ENCODE data around the gene CYP17A1.
A peak's percentile ranks its signal among the peaks of the same experiment; 100 is the strongest.
"Not testable (repeated sequence)": the region's sequence is repeated elsewhere in the genome, so short reads cannot be mapped to it uniquely, and the experiment has no call there.

The CYP17A1 gene

GRCh38 chr10:102837230-102837721 is at the start of gene CYP17A1:
TSS of gene CYP17A1 (minus strand) at chr10:102837413. CDS start at chr10:102837361, 52 bp downstream.
- DNase-seq (ENCODE audit: low spot score) = no peak

DNA sequence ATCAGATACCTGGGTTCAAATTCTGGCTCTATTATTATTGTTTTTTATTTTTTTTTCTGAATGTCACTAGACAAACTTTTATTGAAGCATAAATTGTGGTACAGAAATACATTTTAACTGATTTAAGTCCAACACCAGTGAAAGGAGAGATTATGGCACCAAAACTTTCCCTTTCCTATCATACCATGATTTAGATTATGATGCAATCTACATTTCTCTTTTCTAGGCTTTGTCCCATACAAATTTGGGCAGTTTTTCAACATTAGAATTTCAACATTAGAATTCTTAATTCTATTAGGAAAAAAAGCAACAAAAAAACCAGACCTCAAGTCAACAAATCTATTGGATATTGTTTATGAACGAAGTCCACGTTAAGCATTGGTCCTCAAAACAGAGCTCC is 43.0 kb upstream of the CYP17A1 start:
- no peak for DNase-seq (ENCODE audit: low spot score)

DNA sequence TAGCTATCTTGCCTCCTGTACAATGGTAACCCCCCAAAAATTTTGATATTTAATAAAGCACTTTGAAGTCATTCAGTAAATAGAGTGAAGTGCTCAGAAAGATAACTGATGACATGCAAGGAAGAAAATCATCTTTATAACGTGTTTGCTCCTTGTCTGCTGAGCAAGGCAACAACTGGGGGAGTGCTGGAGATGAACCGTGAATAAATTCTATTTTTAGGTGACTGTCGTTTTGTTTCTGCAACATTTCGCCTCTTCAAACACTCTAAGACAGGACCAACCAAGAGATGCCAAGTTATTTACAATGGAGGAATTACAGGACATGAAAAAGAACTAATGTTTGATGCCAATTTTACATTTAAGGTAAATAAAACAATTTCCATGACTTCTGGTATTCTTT is 41.4 kb upstream of the CYP17A1 start:
- no peak for DNase-seq (ENCODE audit: low spot score)

- no peak for DNase-seq (ENCODE audit: low spot score)
Measured at GRCh38 chr10:102876747-102877153, 39.5 kb upstream of the CYP17A1 start.

DNA sequence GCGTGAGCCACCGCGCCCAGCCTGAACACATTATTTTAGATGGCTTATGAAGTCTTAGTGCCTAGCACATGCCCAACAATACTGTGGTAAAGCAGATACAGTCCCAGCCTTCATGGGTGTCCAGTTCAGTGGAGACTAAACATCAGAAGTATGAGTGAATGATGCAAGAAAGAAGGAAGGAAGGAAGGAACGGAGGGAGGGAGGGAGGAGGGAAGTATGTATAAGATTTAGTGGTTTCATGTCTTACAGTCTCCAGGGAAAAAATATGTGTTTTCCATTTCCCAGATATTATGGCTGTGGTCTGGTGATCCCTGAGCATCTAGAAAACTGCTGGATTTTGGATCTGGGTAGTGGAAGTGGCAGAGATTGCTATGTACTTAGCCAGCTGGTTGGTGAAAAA is 35.0 kb upstream of the CYP17A1 start:
- no peak for DNase-seq (ENCODE audit: low spot score)

DNA sequence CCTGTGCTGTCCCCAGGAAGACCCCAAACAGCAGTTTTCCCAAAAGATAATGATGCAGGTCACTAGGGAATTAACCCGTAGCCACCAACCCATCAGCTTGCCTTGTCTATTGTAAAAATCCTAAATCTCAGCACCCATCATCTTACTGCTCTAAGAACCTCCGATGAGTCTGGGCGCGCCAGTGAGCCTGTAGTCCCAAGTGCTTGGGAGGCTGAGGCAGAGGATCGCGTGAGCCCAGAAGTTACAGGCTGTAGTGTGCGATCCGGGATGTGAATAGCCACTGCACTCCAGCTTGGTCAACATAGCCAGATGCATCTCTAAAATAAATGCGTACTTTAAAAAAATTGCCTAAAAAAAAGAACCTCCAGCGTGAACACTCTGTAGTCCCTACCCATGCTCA is 33.0 kb upstream of the CYP17A1 start:
- no peak for DNase-seq (ENCODE audit: low spot score)

DNA sequence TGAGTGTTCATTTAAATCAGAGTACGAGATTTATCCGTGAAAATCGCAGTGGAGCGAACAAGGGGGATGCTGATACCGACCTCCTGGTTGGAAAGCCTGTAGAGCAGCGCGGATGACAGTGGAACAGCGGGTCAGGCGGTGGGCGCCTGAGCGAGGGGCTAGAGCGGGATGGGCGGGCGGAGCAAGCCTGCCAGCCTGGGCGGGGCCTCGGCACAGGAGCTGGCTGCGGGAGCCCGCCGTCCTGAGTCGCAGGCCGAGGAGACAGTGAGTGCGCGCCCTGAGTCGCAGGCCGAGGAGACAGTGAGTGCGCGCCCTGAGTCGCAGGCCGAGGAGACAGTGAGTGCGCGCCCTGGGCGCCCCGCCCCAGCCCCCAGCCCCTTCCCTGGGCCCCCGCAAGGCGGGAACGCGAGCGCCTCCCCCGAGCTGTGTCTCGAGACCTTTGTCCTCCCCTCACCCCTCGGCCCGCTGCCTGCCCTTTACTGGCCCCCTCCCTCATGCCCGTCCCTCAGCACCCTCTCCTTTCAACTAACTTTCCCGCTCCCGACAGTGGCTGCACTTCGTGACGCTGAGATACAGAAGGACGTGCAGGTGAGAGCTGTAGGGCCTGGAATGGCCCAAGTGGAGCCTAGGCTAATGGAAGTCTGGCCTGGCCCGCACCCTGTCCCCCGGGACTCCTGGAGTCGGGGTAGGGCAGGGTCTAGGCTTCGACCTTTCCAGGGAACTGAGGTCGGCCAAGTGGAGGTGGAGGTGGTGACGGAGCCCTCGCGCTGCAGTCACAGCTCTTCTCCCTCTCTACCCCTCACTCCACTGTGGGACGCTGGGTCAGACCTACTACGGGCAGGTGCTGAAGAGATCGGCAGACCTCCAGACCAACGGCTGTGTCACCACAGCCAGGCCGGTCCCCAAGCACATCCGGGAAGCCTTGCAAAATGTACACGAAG is 32.3 kb upstream of the CYP17A1 start, which contains the start of gene AS3MT:
Gene AS3MT, plus strand, starts transcription at position 213 of the 941 bp plus-strand sequence. Its CDS starts 123 bp downstream, at position 336.
- DNase-seq (ENCODE audit: low spot score) = peak; percentile 79

DNA sequence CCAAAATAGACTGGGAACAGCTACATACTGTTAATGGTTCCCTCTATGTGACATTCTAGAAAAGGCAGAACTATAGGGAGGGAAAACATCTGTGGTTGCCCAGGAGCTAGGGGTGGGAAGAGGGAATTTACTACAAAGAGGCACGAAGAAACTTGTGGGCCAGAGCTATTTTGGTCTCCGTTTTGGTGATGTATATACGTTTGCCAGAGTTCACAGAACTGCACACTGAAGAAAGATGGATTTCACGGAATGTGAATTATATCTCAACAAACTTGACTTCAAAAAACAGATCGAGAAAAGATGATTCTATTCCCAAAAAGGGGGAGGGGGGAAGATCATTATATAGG is 31.7 kb upstream of the CYP17A1 start:
- no peak for DNase-seq (ENCODE audit: low spot score)

- no peak for DNase-seq (ENCODE audit: low spot score)
Measured at GRCh38 chr10:102865620-102866019, 28.4 kb upstream of the CYP17A1 start.

DNA sequence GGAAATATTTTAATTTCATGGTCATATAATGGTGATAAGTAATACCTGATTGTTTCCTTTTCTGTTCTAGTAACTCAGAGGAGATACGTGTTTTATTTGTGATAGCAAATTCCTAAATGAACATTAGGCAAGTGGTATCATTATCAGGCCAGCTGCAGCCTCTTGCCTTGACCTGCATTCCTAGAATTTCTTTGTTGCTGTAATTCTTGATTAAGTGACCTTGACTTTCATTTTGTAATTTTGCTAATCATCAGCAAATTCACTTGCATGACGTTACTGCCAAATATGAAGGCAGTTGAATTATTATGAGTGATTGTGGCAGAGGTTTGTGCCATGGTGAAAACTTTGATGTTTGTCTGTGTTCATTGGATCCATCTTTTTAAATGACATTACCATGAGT is 26.4 kb upstream of the CYP17A1 start:
- DNase-seq (ENCODE audit: low spot score) = no peak

GRCh38 chr10:102859911-102860310 is 22.7 kb upstream of the CYP17A1 start:
- no peak for DNase-seq (ENCODE audit: low spot score)

- DNase-seq (ENCODE audit: low spot score) = no peak
Measured at GRCh38 chr10:102856758-102857424, 19.7 kb upstream of the CYP17A1 start.

DNA sequence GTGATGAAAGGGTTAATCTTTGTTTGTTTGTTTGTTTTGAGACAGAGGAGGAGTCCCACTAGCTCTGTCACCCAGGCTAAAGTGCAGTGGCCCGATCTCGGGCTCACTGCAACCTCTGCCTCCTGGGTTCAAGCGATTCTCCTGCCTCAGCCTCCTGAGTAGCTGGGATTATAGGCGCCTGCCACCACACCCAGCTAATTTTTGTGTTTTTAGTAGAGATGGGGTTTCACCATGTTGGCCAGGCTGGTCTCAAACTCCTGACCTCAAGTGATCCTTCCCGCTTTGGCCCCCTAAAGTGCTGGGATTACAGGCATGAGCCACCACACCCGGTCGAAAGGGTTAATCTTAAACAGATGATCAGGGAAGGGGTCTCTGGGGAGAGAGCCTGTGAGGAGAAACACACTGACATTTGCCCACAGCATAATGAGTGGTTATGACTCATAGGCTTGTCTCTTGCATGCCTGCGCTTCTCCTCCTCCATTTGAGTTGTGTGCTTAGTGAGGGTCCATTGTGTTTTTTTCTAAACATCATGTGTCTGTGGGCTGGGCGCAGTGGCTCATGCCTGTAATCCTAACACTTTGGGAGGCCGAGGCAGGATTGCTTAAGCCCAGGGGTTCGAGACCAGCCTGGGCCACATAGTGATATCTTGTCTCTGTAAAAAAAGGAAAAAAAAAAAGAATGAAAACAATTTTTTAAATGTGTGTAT is 18.7 kb upstream of the CYP17A1 start:
- DNase-seq (ENCODE audit: low spot score) = not testable (repeated sequence)

DNA sequence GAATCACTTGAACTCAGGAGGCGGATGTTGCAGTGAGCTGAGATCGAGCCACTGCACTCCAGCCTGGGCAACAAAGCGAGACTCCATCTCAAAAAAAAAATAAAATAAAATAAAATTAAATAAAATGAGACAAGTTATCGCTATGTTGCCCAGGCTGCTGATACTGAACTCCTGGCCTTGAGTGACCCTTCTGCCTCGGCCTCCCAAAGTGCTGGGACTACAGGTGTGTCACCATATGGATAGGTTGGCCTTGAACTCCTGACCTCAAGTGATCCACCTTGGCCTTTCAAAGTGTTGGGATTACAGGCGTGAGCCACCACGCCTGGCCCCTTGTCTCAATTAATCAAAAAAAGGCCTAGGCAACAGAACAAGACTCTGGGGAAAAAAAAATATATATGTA is 16.0 kb upstream of the CYP17A1 start:
- DNase-seq (ENCODE audit: low spot score) = not testable (repeated sequence)

DNA sequence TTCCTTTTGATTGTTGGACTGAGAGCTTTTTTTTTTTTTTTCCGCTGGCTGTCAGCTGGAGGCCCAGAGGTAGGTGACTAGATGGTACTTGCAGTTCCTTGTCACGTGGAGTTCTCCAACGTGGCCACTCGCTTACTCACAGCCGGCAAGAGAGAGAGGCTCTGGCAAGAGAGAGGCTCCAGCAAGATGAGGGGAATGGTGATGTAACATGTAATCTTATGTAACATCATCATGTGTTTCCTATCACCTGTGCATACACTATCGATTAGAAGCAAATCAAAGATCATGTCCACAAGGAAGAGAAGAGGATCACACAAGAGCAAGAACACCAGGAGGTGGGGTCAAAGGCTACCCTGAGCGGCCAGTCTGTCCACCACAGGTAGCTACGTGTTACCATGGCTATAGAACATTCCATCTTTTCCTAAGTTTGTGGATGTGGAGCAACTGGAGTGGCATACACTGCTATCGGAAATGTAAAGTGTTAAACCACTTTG is 12.9 kb upstream of the CYP17A1 start:
- DNase-seq (ENCODE audit: low spot score) = no peak

- no peak for DNase-seq (ENCODE audit: low spot score)
Measured at GRCh38 chr10:102845352-102845902, 8.2 kb upstream of the CYP17A1 start.

DNA sequence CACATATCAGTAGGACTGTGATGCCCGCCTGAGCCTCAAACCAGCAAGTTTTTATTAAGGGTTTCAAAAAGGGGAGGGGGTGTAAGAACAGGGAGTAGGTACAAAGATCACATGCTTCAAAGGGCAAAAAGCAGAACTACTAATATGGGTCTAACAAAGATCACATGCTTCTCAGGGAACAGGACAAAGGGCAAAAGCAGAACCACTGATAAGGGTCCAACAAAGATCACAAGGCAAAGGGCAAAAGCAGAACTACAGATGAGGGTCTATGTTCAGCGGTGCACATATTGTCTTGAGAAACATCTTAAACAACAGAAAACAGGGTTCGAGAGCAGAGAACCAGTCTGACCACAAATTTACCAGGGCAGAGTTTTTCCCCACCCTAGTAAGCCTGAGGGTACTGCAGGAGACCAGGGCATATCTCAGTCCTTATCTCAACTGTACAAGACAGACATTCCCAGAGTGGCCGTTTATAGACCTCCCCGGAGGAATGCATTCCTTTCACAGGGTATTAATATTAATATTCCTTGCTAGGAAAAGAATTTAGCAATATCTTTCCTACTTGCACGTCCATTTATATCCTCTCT is 7.1 kb upstream of the CYP17A1 start:
- not testable (repeated sequence) for DNase-seq (ENCODE audit: low spot score)

- not testable (repeated sequence) for DNase-seq (ENCODE audit: low spot score)
Measured at GRCh38 chr10:102843139-102843538, 5.9 kb upstream of the CYP17A1 start.

DNA sequence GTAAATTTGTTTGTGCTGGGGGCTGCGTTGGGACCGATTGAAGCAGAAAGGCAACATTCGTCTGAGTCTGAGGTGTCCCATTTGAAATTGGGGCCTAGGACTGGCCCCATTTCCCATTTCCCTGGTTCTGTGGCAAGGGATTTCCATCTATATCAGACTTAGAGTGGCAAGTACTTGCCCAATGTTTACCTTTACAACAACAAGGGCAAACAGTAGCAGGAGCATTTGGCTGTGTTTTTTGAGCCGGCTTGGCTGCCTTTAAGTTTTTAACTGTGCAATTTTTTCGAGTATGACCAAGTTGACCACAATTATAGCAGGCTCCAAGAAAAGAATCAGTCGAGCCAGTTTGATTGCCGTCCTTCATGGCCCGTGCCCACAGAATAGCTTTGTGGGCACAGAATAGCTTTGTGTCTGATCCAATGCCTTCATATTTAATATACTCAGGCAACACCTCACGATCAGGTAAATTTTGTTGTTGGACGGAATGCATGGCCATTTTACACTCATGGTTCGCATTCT is 4.7 kb upstream of the CYP17A1 start:
- DNase-seq (ENCODE audit: low spot score) = no peak

DNA sequence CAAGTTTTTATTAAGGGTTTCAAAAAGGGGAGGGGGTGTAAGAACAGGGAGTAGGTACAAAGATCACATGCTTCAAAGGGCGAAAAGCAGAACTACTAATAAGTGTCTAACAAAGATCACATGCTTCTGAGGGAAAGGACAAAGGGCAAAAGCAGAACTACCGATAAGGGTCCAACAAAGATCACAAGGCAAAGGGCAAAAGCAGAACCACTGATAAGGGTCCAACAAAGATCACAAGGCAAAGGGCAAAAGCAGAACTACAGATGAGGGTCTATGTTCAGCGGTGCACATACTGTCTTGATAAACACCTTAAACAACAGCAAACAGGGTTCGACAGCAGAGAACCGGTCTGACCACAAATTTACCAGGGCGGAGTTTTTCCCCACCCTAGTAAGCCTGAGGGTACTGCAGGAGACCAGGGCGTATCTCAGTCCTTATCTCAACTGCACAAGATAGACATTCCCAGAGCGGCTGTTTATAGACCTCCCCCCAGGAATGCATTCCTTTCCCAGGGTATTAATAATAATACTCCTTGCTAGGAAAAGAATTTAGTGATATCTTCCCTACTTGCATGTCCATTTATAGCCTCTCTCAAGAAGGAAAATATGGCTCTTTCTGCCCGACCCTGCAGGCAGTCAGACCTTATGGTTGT is 1.2 kb upstream of the CYP17A1 start:
- DNase-seq (ENCODE audit: low spot score) = not testable (repeated sequence)

GRCh38 chr10:102835007-102835482 is 2.2 kb downstream of the CYP17A1 start:
- DNase-seq (ENCODE audit: low spot score) = peak; percentile 77

Measured in D341Med (cell line).